LHCN-M2 (cell line): ENCODE measurements around the gene ALDH2. TPM values are rescaled to one million over a fixed set of nuclear protein-coding genes. Genes with fewer than 3 reads are reported as not detected.
A peak's percentile ranks its signal among the peaks of the same experiment; 100 is the strongest.
"Not testable (repeated sequence)": the region's sequence is repeated elsewhere in the genome, so short reads cannot be mapped to it uniquely, and the experiment has no call there.

ENCODE experiments used
- DNase-seq: peaks from one replicate; pipeline ENCODE4 v3.0.0-alpha.2; 2012; ENCODE audit warnings: low read depth
- total RNA-seq: library from RNA; depleted of rRNA; stranded (reverse); fragments of >200 nt; gene quantifications from 2 replicates; pipeline ENCODE4 v1.2.3, GENCODE V29; 2014

The ALDH2 gene
- total RNA-seq, 1 experiment from 2014 or later, result 4.5 TPM

DNA sequence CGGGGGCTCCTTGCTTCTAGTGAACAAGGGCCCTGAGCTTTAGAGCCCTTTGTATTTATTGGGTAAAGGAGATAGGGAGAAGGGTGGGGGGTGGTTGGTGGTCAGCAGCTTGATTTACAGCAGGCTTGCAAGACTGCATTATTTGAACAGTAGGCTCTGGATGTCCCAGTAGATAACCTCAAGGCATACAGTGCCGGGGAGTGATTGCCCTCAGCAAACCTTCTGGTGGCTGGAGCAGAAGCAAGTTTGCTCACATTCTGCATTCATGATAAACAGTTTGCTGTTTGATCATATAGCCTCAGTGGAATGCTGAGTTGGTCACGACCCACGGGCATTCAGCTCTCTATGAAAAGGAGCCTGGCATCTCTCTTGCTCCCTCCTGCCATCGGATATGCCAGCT, 58.8 kb downstream of the ALDH2 start:
- no peak for DNase-seq

DNA sequence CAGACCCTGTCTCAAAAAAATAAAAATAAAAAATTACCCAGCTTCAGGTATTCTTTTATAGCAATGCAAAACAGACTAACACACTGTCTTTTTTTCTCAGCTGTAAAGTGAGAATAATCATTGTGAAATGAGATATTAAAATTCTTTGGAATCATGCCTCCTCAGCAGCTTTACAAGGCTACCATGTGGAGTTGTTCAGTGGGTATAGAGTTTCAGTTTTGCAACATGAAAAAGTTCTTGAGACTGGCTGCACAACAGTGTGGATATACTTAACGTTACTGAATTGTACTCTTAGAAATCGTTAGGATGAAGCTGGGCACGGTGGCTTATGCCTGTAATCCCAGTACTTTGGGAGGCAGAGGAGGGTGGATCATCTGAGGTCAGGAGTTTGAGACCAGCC, 59.6 kb downstream of the ALDH2 start:
- DNase-seq, result peak; percentile 35

- no peak for DNase-seq
These were observed 60.3 kb downstream of the ALDH2 start for GRCh38 chr12:111826992-111827391.

GRCh38 chr12:111827907-111828306, 61.2 kb downstream of the ALDH2 start:
- DNase-seq, result no peak

DNA sequence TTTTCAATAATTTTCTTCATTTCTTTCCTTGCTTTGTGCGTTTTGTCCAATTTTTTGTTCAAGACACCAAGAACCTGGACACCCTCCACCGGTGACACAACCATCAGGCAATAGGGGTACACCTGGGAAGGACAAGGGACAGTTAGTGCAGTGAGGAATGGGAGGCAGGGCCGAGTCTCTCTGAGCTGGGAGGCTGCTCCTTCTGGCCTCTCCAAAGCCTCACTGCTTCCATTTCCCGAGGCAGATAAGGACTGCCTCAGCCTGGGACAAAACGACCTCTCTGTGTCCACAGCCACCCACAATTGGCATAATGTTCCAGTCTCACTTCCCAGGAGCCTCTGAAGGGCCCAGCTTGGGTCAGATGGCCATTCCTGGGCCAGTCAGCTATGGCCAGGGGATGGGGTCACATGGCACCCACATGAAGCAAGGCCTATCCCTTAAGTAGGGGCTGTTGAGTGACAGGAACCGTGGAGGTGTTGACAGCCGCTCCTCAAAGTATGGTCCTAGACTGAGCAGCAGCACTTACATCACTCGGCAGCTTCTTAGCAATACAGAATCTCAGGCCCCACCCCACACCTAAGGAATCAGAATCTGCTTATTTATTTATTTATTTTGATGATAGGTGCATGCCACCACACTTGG, 61.7 kb downstream of the ALDH2 start:
- DNase-seq, result no peak

DNA sequence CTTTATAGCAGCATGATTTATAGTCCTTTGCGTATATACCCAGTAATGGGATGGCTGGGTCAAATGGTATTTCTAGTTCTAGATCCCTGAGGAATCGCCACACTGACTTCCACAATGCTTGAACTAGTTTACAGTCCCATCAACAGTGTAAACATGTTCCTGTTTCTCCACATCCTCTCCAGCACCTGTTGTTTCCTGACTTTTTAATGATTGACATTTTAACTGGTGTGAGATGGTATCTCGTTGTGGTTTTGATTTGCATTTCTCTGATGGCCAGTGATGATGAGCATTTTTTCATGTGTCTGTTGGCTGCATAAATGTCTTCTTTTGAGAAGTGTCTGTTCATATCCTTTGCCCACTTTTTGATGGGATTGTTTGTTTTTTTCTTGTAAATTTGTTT, 62.9 kb downstream of the ALDH2 start:
- not testable (repeated sequence) for DNase-seq

- DNase-seq, result not testable (repeated sequence)
These were observed 68.1 kb downstream of the ALDH2 start for GRCh38 chr12:111834740-111835386.

GRCh38 chr12:111835531-111836181, 68.9 kb downstream of the ALDH2 start:
- not testable (repeated sequence) for DNase-seq

DNA sequence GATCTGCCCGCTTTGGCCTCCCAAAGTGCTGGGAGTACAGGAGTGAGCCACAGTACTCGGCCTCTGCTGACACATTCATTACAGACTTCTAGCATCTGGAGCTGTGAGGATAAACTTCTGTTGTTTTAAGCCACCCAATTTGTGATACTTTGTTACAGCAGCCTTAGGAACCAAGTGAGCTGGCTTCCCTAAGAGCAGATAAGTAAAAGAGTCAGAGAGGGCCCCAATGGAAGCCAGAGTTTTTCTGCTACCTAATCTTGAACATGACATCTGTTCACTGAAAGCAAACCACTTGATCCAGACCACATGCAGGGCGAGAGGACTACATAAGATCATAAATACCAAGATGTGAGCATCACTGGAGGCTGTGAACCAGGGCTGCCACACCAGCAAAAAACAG, 71.6 kb downstream of the ALDH2 start:
- no peak for DNase-seq

GRCh38 chr12:111840807-111841206, 74.1 kb downstream of the ALDH2 start:
- DNase-seq, result no peak

GRCh38 chr12:111841236-111841749, 74.6 kb downstream of the ALDH2 start:
- DNase-seq, result peak; percentile 10

- peak; percentile 93 for DNase-seq
These were observed 75.2 kb downstream of the ALDH2 start, which contains the start of gene MAPKAPK5 for GRCh38 chr12:111841750-111842555. MAPKAPK5 (plus strand) TSS chr12:111842228; CDS start chr12:111842734, 506 bp downstream.

GRCh38 chr12:111842556-111843396, 76.0 kb downstream of the ALDH2 start:
- peak; percentile 11 for DNase-seq

DNA sequence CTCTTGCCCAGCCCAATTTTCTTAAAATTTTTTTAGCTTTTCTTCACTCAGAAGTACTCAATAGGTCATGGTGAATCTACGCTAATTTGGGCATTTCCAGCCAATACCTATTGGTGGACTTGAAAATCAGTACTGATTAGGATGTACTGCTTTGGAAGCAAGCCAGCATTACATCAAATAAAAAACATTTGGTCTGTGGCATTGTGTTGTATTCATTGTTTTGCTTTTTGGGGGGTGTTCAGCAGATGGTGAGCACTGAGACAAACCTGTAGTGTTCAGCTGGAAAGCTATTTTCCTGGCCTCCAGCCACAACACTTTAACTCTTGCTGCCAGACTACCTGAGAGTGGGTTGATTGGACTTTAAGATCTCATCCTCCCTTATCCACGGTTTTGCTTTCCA, 79.3 kb downstream of the ALDH2 start:
- DNase-seq, result no peak

- no peak for DNase-seq
These were observed 83.8 kb downstream of the ALDH2 start for GRCh38 chr12:111850526-111850925.

DNA sequence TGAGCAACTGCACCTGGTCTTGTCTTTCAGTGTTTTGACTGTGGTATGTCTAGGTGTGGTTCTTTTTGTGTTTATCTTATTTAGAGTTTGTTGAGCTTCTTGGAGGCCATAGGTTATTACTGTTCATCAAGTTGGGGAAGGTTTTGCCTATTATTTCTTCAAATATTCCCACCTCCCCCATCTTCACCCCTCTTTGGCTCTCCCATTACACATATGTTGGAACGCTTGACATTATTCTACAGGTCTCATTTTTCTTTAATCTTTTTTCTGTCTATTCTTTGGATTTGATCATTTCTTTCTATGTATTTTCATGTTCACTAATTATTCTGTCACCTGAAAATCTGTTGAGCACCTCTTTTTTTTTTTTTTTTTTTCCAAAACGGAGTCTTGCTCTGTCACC, 91.5 kb downstream of the ALDH2 start:
- no peak for DNase-seq

DNA sequence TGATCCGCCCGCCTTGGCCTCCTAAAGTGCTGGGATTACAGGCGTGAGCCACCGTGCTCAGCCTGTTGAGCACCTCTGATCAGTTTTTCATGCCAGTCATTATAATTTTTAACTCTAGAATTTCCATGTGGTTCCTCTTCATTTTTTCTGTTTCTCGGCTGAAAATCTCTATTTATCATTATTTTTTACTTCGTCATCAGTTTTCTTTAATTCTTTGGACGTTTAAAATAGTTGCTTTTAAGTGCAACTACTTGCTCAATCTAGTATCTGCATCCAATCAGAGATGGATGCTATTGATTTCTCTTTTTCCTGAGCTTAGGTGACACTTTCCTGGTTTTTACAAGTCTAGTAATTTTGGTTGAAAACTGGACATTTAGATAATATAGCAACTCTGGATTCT, 92.0 kb downstream of the ALDH2 start:
- no peak for DNase-seq

DNA sequence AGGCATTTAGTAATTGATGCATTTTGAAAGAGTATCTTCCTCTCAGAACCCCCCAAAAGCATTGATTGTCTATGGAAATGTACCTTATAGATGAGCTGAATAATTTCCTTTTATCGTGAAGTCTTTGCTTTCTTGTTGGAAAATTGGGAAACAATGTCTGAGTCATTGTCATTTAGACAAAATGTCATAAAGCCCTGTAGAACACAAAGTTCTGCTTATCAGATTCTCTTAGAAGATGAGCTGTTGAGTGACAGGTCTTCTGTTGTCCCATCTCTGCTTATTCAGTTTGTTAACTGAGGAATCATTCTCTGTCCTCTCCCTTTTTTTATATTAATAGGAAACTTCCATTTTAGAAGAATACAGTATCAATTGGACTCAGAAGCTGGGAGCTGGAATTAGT, 98.2 kb downstream of the ALDH2 start:
- DNase-seq, result peak; percentile 29
